ENCODE results near the gene HMGCLL1. TPM values are rescaled to one million over a fixed set of nuclear protein-coding genes. Genes with fewer than 3 reads are reported as not detected.
A peak's percentile ranks its signal among the peaks of the same experiment; 100 is the strongest.

HMGCLL1 gene
- total RNA-seq, 1 donor from 2014 or later: 1.2 TPM

DNA sequence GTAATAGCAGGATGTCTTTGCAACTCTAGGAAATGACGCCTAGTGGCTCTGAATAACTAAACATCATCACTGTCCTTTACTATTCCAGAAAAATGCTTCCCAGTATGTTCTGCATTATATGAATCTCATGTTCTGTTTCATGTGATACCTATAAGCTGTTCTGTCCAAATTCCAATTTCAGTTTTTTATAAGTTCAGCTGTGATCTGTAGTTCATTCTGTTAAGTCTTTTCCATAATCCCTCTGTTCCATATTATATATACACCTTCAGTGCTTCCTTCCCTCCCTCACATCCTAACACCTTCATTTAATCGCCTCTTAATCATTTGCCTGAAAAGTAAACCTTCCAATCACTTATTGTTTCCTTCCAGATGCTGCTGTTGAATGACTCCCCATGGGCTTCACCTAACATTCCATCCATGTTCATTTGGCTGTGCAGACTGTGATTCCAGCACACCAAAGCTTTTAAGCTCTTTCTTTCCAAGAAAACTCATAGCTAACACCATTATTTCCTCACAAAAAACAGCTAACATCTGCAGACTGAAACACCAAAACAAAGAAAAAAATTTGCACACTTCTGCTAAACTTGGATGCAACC is 18.6 kb downstream of the HMGCLL1 start:
- H3K4me1 Mint-ChIP-seq (ENCODE audit: unreplicated experiment): peaks cover 13% of the 10 kb centered on the region
- TF ChIP-seq, protein P1, sequence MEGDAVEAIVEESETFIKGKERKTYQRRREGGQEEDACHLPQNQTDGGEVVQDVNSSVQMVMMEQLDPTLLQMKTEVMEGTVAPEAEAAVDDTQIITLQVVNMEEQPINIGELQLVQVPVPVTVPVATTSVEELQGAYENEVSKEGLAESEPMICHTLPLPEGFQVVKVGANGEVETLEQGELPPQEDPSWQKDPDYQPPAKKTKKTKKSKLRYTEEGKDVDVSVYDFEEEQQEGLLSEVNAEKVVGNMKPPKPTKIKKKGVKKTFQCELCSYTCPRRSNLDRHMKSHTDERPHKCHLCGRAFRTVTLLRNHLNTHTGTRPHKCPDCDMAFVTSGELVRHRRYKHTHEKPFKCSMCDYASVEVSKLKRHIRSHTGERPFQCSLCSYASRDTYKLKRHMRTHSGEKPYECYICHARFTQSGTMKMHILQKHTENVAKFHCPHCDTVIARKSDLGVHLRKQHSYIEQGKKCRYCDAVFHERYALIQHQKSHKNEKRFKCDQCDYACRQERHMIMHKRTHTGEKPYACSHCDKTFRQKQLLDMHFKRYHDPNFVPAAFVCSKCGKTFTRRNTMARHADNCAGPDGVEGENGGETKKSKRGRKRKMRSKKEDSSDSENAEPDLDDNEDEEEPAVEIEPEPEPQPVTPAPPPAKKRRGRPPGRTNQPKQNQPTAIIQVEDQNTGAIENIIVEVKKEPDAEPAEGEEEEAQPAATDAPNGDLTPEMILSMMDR (IDR thresholded peaks at IDR 0.05; ENCODE audit: unreplicated experiment): no peak
- H3K27me3 Mint-ChIP-seq (ENCODE audit: unreplicated experiment): no peaks in the 10 kb centered on the region
- DNase-seq (ENCODE audit: low spot score): no peak
- H3K4me3 Mint-ChIP-seq (ENCODE audit: unreplicated experiment): no peak overlapping the region
- H3K9me3 Mint-ChIP-seq (ENCODE audit: unreplicated experiment): no peaks in the 10 kb centered on the region
- no peaks in the 10 kb centered on the region for H3K36me3 Mint-ChIP-seq (ENCODE audit: low read depth, unreplicated experiment)
- H3K27ac Mint-ChIP-seq (ENCODE audit: unreplicated experiment): peak overlapping the region; percentile 4

GRCh38 chr6:55557146-55557545 is 21.8 kb downstream of the HMGCLL1 start:
- H3K4me1 Mint-ChIP-seq (ENCODE audit: unreplicated experiment): peaks cover 13% of the 10 kb centered on the region
- H3K36me3 Mint-ChIP-seq (ENCODE audit: low read depth, unreplicated experiment): no peaks in the 10 kb centered on the region
- no peak overlapping the region for H3K27ac Mint-ChIP-seq (ENCODE audit: unreplicated experiment)

GRCh38 chr6:55545791-55546190 is 33.2 kb downstream of the HMGCLL1 start:
- H3K4me3 Mint-ChIP-seq (ENCODE audit: unreplicated experiment): no peak overlapping the region
- H3K27ac Mint-ChIP-seq (ENCODE audit: unreplicated experiment): no peak overlapping the region
- H3K27me3 Mint-ChIP-seq (ENCODE audit: unreplicated experiment): peaks cover 1% of the 10 kb centered on the region
- TF ChIP-seq, protein P1 (IDR thresholded peaks at IDR 0.05; ENCODE audit: unreplicated experiment): no peak
- H3K9me3 Mint-ChIP-seq (ENCODE audit: unreplicated experiment): no peaks in the 10 kb centered on the region
- no peaks in the 10 kb centered on the region for H3K36me3 Mint-ChIP-seq (ENCODE audit: low read depth, unreplicated experiment)
- no peak for DNase-seq (ENCODE audit: low spot score)
- no peaks in the 10 kb centered on the region for H3K4me1 Mint-ChIP-seq (ENCODE audit: unreplicated experiment)

More at GRCh38 chr6:55557146-55557545, 21.8 kb downstream of the HMGCLL1 start:
- H3K4me3 Mint-ChIP-seq (ENCODE audit: unreplicated experiment): no peak overlapping the region
- no peaks in the 10 kb centered on the region for H3K27me3 Mint-ChIP-seq (ENCODE audit: unreplicated experiment)
- H3K9me3 Mint-ChIP-seq (ENCODE audit: unreplicated experiment): no peaks in the 10 kb centered on the region
- no peak for DNase-seq (ENCODE audit: low spot score)
- TF ChIP-seq, protein P1 (IDR thresholded peaks at IDR 0.05; ENCODE audit: unreplicated experiment): no peak

DNA sequence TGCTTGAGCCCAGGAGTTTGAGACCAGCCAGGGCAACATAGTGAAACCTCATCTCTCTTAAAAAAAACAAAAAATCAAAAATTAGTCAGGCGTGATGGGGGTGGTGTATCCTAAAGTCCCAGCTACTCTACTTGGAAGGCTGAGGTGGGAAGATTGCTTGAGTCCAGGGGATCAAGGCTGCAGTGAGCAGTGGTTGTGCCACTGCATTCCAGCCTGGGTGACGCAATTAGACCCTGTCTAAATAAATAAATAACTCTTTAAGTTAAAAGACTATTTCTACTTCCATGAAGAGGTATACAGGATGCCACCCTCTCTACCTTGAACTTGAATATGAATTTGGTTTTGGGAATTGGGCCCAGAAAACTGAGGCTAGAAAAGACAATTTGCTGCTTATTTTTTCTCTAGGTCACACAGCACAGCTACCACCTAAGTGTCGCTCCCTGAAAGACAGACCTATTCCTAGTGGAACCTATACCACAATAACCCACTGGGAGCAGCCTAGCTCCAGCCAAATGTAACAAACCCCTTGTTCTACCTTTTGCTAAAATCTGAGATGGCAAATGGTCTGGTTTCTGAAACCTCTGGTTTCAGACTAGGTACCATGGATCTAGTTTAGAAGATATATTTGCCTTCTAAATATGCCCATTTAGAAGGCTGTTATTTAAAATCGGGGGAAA is 35.2 kb downstream of the HMGCLL1 start:
- no peak for DNase-seq (ENCODE audit: low spot score)
- TF ChIP-seq, protein P1 (IDR thresholded peaks at IDR 0.05; ENCODE audit: unreplicated experiment): peak; percentile 17
- no peak overlapping the region for H3K27ac Mint-ChIP-seq (ENCODE audit: unreplicated experiment)
- H3K9me3 Mint-ChIP-seq (ENCODE audit: unreplicated experiment): no peaks in the 10 kb centered on the region
- H3K36me3 Mint-ChIP-seq (ENCODE audit: low read depth, unreplicated experiment): no peaks in the 10 kb centered on the region
- no peaks in the 10 kb centered on the region for H3K27me3 Mint-ChIP-seq (ENCODE audit: unreplicated experiment)
- no peak overlapping the region for H3K4me3 Mint-ChIP-seq (ENCODE audit: unreplicated experiment)
- H3K4me1 Mint-ChIP-seq (ENCODE audit: unreplicated experiment): no peaks in the 10 kb centered on the region

- H3K4me1 Mint-ChIP-seq (ENCODE audit: unreplicated experiment): no peaks in the 10 kb centered on the region
- no peaks in the 10 kb centered on the region for H3K27me3 Mint-ChIP-seq (ENCODE audit: unreplicated experiment)
- DNase-seq (ENCODE audit: low spot score): no peak
- H3K36me3 Mint-ChIP-seq (ENCODE audit: low read depth, unreplicated experiment): no peaks in the 10 kb centered on the region
- H3K9me3 Mint-ChIP-seq (ENCODE audit: unreplicated experiment): no peaks in the 10 kb centered on the region
- H3K4me3 Mint-ChIP-seq (ENCODE audit: unreplicated experiment): no peak overlapping the region
- TF ChIP-seq, protein P1 (IDR thresholded peaks at IDR 0.05; ENCODE audit: unreplicated experiment): no peak
- no peak overlapping the region for H3K27ac Mint-ChIP-seq (ENCODE audit: unreplicated experiment)
Measured at GRCh38 chr6:55541024-55541423, 38.0 kb downstream of the HMGCLL1 start.
